ENCODE results near the gene ADAMTSL1. TPM values are rescaled to one million over a fixed set of nuclear protein-coding genes. Genes with fewer than 3 reads are reported as not detected.

ADAMTSL1 gene
- total RNA-seq, 1 experiment from 2014 or later, result 0.94 TPM

DNA sequence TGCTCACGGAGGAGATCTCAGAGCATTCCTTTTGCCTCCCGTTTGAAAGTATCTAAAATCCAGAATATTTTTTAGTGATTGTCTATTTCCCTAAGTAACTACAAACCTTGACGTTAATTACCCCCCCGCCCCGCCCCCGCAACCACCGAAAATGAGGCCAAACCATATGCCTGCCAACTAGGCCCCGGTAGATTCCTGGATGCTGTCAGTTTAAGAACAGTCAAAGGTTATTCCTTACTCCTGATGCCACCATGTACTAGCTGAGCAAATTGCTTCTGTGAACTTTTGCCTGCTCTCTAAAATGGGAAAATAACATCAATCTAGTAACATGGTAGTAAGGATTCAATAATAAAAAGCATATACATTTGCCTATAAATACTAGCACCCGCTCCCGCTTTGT, 314.3 kb downstream of the ADAMTSL1 start:
- no peaks in the 10 kb centered on the region for H3K36me3 Mint-ChIP-seq
- H3K4me1 Mint-ChIP-seq, result no peaks in the 10 kb centered on the region
- no peak overlapping the region for H3K4me3 Mint-ChIP-seq
- ATAC-seq (no peak), DNase-seq (ENCODE audit: low spot score) (no peak)
- TF ChIP-seq ESRRA (CRISPR knock-in tag; IDR thresholded peaks at IDR 0.05; ENCODE audit: borderline replicate concordance) (no peak), NR1H2 (CRISPR knock-in tag; IDR thresholded peaks at IDR 0.05) (no peak), GTF2I (CRISPR knock-in tag; conservative IDR thresholded peaks at IDR 0.05) (no peak), EMX1 (CRISPR knock-in tag; IDR thresholded peaks at IDR 0.05) (no peak), NFYB (CRISPR knock-in tag; conservative IDR thresholded peaks at IDR 0.05; ENCODE audit: low read depth) (no peak), GRHL2 (CRISPR knock-in tag; IDR thresholded peaks at IDR 0.05; ENCODE audit: insufficient replicate concordance, severe bottlenecking) (no peak), ELF4 (CRISPR knock-in tag; IDR thresholded peaks at IDR 0.05; ENCODE audit: low read depth) (no peak), TEAD4 (CRISPR knock-in tag; IDR thresholded peaks at IDR 0.05) (no peak), ZNF416 (CRISPR knock-in tag; IDR thresholded peaks at IDR 0.05) (no peak), FOXK1 (CRISPR knock-in tag; IDR thresholded peaks at IDR 0.05) (no peak), SP1 (CRISPR knock-in tag; conservative IDR thresholded peaks at IDR 0.05) (no peak), ZBTB21 (CRISPR knock-in tag; IDR thresholded peaks at IDR 0.05; ENCODE audit: borderline replicate concordance) (no peak), NR2C2 (CRISPR knock-in tag; IDR thresholded peaks at IDR 0.05) (no peak)
- TF ChIP-seq, protein P1, sequence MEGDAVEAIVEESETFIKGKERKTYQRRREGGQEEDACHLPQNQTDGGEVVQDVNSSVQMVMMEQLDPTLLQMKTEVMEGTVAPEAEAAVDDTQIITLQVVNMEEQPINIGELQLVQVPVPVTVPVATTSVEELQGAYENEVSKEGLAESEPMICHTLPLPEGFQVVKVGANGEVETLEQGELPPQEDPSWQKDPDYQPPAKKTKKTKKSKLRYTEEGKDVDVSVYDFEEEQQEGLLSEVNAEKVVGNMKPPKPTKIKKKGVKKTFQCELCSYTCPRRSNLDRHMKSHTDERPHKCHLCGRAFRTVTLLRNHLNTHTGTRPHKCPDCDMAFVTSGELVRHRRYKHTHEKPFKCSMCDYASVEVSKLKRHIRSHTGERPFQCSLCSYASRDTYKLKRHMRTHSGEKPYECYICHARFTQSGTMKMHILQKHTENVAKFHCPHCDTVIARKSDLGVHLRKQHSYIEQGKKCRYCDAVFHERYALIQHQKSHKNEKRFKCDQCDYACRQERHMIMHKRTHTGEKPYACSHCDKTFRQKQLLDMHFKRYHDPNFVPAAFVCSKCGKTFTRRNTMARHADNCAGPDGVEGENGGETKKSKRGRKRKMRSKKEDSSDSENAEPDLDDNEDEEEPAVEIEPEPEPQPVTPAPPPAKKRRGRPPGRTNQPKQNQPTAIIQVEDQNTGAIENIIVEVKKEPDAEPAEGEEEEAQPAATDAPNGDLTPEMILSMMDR (IDR thresholded peaks at IDR 0.05), result no peak
- TF ChIP-seq, protein P2, sequence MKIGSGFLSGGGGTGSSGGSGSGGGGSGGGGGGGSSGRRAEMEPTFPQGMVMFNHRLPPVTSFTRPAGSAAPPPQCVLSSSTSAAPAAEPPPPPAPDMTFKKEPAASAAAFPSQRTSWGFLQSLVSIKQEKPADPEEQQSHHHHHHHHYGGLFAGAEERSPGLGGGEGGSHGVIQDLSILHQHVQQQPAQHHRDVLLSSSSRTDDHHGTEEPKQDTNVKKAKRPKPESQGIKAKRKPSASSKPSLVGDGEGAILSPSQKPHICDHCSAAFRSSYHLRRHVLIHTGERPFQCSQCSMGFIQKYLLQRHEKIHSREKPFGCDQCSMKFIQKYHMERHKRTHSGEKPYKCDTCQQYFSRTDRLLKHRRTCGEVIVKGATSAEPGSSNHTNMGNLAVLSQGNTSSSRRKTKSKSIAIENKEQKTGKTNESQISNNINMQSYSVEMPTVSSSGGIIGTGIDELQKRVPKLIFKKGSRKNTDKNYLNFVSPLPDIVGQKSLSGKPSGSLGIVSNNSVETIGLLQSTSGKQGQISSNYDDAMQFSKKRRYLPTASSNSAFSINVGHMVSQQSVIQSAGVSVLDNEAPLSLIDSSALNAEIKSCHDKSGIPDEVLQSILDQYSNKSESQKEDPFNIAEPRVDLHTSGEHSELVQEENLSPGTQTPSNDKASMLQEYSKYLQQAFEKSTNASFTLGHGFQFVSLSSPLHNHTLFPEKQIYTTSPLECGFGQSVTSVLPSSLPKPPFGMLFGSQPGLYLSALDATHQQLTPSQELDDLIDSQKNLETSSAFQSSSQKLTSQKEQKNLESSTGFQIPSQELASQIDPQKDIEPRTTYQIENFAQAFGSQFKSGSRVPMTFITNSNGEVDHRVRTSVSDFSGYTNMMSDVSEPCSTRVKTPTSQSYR (CRISPR knock-in tag; IDR thresholded peaks at IDR 0.05), result no peak
- TF ChIP-seq, protein P3, sequence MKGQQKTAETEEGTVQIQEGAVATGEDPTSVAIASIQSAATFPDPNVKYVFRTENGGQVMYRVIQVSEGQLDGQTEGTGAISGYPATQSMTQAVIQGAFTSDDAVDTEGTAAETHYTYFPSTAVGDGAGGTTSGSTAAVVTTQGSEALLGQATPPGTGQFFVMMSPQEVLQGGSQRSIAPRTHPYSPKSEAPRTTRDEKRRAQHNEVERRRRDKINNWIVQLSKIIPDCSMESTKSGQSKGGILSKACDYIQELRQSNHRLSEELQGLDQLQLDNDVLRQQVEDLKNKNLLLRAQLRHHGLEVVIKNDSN (CRISPR knock-in tag; IDR thresholded peaks at IDR 0.05), result no peak
- H3K27me3 Mint-ChIP-seq (ENCODE audit: low read depth), result no peaks in the 10 kb centered on the region
- CTCF ChIA-PET, result no interaction called here
- POLR2A ChIA-PET, result no interaction called here
- H3K27ac Mint-ChIP-seq, result no peak overlapping the region
- H3K9me3 Mint-ChIP-seq, result no peaks in the 10 kb centered on the region

DNA sequence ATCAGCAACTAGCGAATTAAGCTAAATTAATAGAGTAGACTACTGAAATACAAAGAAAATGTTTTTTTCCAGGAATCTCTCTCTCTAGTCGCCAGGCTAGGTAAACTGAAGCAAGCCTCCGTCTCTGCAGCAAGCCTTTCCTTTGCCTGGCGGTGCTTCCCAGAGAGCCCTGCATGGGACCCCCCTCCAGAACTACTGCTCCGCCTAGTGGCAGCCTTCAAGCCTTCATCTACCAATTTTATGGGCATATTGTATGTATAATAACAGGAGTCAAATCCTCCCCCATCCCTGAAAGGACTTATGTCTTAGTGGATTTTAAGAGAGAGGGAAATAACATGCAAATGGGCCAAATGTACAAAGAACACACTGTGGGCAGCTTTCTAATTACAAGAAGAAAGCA, 317.1 kb downstream of the ADAMTSL1 start:
- peak; percentile 99 for ATAC-seq
- ChIA-PET CTCF (interaction anchor here (0.7 to 4.5 kb wide), 5 partner anchors 10 to 536 kb away, joined by 4 to 14 read pairs (median 4); no protein-coding TSS in a partner anchor), POLR2A (no interaction called here)
- H3K9me3 Mint-ChIP-seq, result no peaks in the 10 kb centered on the region
- no peaks in the 10 kb centered on the region for H3K4me1 Mint-ChIP-seq
- no peaks in the 10 kb centered on the region for H3K27me3 Mint-ChIP-seq (ENCODE audit: low read depth)
- no peaks in the 10 kb centered on the region for H3K36me3 Mint-ChIP-seq
- no peak overlapping the region for H3K27ac Mint-ChIP-seq
- no peak overlapping the region for H3K4me3 Mint-ChIP-seq
- DNase-seq (ENCODE audit: low spot score), result peak; percentile 80
- TF ChIP-seq, protein P4, sequence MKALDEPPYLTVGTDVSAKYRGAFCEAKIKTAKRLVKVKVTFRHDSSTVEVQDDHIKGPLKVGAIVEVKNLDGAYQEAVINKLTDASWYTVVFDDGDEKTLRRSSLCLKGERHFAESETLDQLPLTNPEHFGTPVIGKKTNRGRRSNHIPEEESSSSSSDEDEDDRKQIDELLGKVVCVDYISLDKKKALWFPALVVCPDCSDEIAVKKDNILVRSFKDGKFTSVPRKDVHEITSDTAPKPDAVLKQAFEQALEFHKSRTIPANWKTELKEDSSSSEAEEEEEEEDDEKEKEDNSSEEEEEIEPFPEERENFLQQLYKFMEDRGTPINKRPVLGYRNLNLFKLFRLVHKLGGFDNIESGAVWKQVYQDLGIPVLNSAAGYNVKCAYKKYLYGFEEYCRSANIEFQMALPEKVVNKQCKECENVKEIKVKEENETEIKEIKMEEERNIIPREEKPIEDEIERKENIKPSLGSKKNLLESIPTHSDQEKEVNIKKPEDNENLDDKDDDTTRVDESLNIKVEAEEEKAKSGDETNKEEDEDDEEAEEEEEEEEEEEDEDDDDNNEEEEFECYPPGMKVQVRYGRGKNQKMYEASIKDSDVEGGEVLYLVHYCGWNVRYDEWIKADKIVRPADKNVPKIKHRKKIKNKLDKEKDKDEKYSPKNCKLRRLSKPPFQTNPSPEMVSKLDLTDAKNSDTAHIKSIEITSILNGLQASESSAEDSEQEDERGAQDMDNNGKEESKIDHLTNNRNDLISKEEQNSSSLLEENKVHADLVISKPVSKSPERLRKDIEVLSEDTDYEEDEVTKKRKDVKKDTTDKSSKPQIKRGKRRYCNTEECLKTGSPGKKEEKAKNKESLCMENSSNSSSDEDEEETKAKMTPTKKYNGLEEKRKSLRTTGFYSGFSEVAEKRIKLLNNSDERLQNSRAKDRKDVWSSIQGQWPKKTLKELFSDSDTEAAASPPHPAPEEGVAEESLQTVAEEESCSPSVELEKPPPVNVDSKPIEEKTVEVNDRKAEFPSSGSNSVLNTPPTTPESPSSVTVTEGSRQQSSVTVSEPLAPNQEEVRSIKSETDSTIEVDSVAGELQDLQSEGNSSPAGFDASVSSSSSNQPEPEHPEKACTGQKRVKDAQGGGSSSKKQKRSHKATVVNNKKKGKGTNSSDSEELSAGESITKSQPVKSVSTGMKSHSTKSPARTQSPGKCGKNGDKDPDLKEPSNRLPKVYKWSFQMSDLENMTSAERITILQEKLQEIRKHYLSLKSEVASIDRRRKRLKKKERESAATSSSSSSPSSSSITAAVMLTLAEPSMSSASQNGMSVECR (CRISPR knock-in tag; IDR thresholded peaks at IDR 0.05; ENCODE audit: borderline replicate concordance), result no peak
- TF ChIP-seq, protein P1 (IDR thresholded peaks at IDR 0.05), result peak; percentile 71
- TF ChIP-seq, protein P5, sequence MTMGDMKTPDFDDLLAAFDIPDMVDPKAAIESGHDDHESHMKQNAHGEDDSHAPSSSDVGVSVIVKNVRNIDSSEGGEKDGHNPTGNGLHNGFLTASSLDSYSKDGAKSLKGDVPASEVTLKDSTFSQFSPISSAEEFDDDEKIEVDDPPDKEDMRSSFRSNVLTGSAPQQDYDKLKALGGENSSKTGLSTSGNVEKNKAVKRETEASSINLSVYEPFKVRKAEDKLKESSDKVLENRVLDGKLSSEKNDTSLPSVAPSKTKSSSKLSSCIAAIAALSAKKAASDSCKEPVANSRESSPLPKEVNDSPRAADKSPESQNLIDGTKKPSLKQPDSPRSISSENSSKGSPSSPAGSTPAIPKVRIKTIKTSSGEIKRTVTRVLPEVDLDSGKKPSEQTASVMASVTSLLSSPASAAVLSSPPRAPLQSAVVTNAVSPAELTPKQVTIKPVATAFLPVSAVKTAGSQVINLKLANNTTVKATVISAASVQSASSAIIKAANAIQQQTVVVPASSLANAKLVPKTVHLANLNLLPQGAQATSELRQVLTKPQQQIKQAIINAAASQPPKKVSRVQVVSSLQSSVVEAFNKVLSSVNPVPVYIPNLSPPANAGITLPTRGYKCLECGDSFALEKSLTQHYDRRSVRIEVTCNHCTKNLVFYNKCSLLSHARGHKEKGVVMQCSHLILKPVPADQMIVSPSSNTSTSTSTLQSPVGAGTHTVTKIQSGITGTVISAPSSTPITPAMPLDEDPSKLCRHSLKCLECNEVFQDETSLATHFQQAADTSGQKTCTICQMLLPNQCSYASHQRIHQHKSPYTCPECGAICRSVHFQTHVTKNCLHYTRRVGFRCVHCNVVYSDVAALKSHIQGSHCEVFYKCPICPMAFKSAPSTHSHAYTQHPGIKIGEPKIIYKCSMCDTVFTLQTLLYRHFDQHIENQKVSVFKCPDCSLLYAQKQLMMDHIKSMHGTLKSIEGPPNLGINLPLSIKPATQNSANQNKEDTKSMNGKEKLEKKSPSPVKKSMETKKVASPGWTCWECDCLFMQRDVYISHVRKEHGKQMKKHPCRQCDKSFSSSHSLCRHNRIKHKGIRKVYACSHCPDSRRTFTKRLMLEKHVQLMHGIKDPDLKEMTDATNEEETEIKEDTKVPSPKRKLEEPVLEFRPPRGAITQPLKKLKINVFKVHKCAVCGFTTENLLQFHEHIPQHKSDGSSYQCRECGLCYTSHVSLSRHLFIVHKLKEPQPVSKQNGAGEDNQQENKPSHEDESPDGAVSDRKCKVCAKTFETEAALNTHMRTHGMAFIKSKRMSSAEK (CRISPR knock-in tag; IDR thresholded peaks at IDR 0.05; ENCODE audit: borderline replicate concordance), result no peak
- TF ChIP-seq NR2C2 (CRISPR knock-in tag; IDR thresholded peaks at IDR 0.05), result no peak
- TF ChIP-seq ZNF232 (CRISPR knock-in tag; IDR thresholded peaks at IDR 0.05), result no peak
- TF ChIP-seq RORB (CRISPR knock-in tag; IDR thresholded peaks at IDR 0.05), result no peak
